Body of pancreas (tissue), 4 donors: Measurements from ENCODE around the gene RMND1. TPM values are rescaled to one million over a fixed set of nuclear protein-coding genes. Genes with fewer than 3 reads are reported as not detected.

Source experiments
- ATAC-seq: fragments of 150-250 bp; one replicate; pipeline ENCODE4 v1.9.1; 2016
- DNase-seq, 4 donors: peaks; one replicate each; pipeline ENCODE4 v3.0.0-alpha.2; 2019
- H3K27ac ChIP-seq, 4 donors: fragments of 200-600 bp; sonication (generic); 1 replicate in 3 of 4; 2 replicates in 1 of 4; pipeline versions ENCODE4 v1.5.1 to v1.6.1; 2016 to 2019; ENCODE audit warnings: mild to moderate bottlenecking in 1 of 4, mixed read lengths in 1 of 4, moderate library complexity in 1 of 4
- H3K27me3 ChIP-seq, 2 donors: fragments of 200-600 bp; sonication (generic); one replicate each; pipeline ENCODE4 v1.6.0; 2016; ENCODE audit warnings: mild to moderate bottlenecking in 1 of 2
- H3K36me3 ChIP-seq, 2 donors: fragments of 200-600 bp; sonication (generic); replicated peaks in 1 of 2; 2 replicates each; pipeline ENCODE4 v1.5.1; 2016; ENCODE audit warnings: low read depth in 2 of 2; ENCODE audit not compliant: insufficient read depth in 1 of 2
- H3K4me1 ChIP-seq: fragments of 200-600 bp; sonication (generic); one replicate; pipeline ENCODE4 v1.6.0; 2016
- H3K4me3 ChIP-seq, 2 donors: fragments of 200-600 bp; sonication (generic); 1 replicate in 1 of 2; 2 replicates in 1 of 2; pipeline ENCODE4 v1.5.1; 2016 to 2019
- H3K9me3 ChIP-seq, 3 donors: fragments of 200-600 bp; sonication (generic); 1 replicate in 2 of 3; 2 replicates in 1 of 3; pipeline ENCODE4 v1.5.1; 2016
- POLR2A ChIP-seq, 3 donors: fragments of 450-650 bp; IDR thresholded peaks; one replicate each; pipeline ENCODE4 v1.6.1; 2016; ENCODE audit warnings: antibody characterized with exemption in 3 of 3, mild to moderate bottlenecking in 2 of 3
- WGBS, 2 donors: methylation state at CpG; one replicate each; pipeline ENCODE4 v1.1.5; 2017; 5-methylcytosine and 5-hydroxymethylcytosine counted together
- intact Hi-C: fragments of 100-400 bp; cut with DNase I; formaldehyde crosslinking; loops from one replicate; pipeline ENCODE4 v1.15.1; 2023
- total RNA-seq, 2 donors: library from RNA; depleted of rRNA; stranded (reverse); fragments of >200 nt; gene quantifications; one replicate each; pipeline ENCODE4 v1.1.0, GENCODE V29; 2016
- TF ChIP-seq, protein P1 (sequence below), 7 experiments: fragments of 450-650 bp in 4 of 7; fragments of 200-600 bp in 3 of 7; sonication (generic) in 3 of 7; IDR thresholded peaks; one replicate each; pipeline ENCODE4 v1.5.1; 2016 to 2019; ENCODE audit warnings: antibody characterized with exemption in 7 of 7

Gene RMND1
- total RNA-seq, 2 donors from 2014 or later, result 6.6 to 10.9 TPM

DNA sequence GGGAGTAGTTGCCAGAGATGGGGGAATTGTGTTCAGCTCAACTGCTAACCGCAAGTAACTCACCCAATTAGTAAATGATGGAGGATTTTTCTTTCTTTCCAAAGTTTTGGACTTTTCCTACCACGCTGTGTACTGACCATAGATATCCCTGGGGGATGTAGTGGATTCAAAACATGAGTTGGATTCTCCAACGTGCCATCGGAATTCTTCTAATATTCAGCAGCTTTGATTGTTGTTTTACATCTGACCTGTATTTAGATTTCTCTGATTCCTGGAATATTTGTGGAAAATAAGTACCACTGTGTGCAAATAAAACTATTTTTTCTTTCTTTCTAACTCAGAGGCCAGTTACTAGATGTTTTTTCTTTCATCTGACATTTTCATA, 43.0 kb upstream of the RMND1 start:
- peak overlapping the region in 1 of 4 donors; percentile 76 for H3K27ac ChIP-seq
- intact Hi-C loops, result no loop called here
- DNase-seq (no peak), ATAC-seq (no peak)
- H3K9me3 ChIP-seq, result no peaks in the 10 kb centered on the region
- no peak for TF ChIP-seq POLR2A (IDR thresholded peaks at IDR 0.05)
- TF ChIP-seq, protein P1, sequence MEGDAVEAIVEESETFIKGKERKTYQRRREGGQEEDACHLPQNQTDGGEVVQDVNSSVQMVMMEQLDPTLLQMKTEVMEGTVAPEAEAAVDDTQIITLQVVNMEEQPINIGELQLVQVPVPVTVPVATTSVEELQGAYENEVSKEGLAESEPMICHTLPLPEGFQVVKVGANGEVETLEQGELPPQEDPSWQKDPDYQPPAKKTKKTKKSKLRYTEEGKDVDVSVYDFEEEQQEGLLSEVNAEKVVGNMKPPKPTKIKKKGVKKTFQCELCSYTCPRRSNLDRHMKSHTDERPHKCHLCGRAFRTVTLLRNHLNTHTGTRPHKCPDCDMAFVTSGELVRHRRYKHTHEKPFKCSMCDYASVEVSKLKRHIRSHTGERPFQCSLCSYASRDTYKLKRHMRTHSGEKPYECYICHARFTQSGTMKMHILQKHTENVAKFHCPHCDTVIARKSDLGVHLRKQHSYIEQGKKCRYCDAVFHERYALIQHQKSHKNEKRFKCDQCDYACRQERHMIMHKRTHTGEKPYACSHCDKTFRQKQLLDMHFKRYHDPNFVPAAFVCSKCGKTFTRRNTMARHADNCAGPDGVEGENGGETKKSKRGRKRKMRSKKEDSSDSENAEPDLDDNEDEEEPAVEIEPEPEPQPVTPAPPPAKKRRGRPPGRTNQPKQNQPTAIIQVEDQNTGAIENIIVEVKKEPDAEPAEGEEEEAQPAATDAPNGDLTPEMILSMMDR (IDR thresholded peaks at IDR 0.05), result no peak
- 31 to 38% methylated on average over 4 of the region's 4 CpGs for WGBS, 2 donors
- H3K27me3 ChIP-seq, result no peaks in the 10 kb centered on the region
- peaks cover 15% of the 10 kb centered on the region for H3K4me1 ChIP-seq
- no peaks in the 10 kb centered on the region for H3K36me3 ChIP-seq
- peak overlapping the region in 1 of 2 donors; percentile 57 for H3K4me3 ChIP-seq

DNA sequence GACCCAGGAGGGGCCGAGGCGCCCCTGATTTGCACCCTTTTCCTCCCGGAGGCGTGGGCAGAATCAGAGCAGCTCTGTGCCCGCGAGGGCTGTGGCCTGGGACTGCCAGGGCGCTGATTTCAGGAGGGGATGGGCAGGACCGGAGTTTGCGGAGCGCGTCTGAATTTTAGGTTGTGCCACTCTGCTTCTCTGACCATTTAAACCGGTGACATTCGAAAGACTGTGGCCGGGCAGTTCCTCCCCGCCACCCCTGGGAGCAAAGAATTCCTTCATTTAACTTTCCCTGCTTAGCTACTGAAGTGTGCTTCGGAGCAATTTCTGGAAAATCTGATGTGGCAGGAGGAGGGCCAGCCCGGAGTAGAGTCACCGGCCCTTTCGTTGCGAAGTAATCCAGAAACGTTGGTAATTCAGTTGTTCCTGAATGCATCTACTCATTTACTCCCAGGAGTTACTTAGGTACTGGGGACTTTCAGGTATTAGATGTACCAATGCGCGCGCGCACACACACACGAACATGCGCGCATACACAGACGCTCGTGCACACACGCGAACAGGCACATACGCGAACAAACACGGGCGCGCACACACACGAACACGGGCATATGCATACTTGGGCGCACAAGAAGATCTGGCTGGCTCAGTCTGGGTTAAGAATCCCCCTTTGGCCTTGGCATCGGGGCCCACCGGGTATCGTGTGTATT, 42.5 kb upstream of the RMND1 start:
- WGBS, 2 donors, result 1 to 3% methylated on average over 18 to 43 of the region's 43 CpGs
- Histone ChIP-seq H3K36me3 (no peaks in the 10 kb centered on the region), H3K27me3 (no peaks in the 10 kb centered on the region), H3K9me3 (no peaks in the 10 kb centered on the region), H3K4me3 (peak overlapping the region in 1 of 2 donors; percentile 57), H3K4me1 (peaks cover 15% of the 10 kb centered on the region), H3K27ac (peak overlapping the region in 3 of 4 donors; percentile 7 to 76 (median 48))
- intact Hi-C loops, result no loop called here
- TF ChIP-seq, protein P1 (IDR thresholded peaks at IDR 0.05), result no peak
- TF ChIP-seq POLR2A (IDR thresholded peaks at IDR 0.05), result no peak
- peak in 2 of 4 donors; percentile 61 to 67 for DNase-seq
- ATAC-seq, result peak; percentile 33

DNA sequence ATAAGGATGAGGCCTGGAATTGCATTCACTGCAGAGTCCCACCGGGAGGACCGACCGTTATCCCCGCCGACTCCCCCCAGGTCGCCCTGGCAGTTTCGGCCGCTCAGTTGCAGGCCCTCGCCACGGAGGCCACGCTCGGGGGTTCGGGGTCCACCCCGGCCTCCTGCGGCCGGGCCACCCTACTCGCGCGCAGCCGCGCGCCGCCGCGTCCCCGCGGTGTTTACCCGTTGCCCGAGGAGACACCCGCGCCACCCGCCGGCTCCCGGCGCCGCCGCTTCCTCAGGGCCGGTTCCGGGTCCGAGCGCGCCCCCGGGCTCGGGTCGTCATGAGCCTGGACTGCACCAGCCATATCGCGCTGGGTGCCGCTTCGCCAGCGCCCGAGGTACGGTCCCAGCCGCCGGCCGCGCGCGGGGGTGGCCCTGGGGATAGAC, 41.9 kb upstream of the RMND1 start, which contains the start of gene CCDC170:
Gene CCDC170, plus strand, starts transcription at position 214 of the 431 bp plus-strand sequence. Its CDS starts 112 bp downstream, at position 326.
- peak within 1 kb of the TSS in 3 of 4 donors; percentile 7 to 76 (median 48) for H3K27ac ChIP-seq
- peaks cover 15% of the 10 kb centered on the region for H3K4me1 ChIP-seq
- peak; percentile 23 for ATAC-seq
- peak in 3 of 4 donors; percentile 14 to 43 (median 36) for DNase-seq
- no peaks in the 10 kb centered on the region for H3K36me3 ChIP-seq
- peak within 1 kb of the TSS in 1 of 2 donors; percentile 57 for H3K4me3 ChIP-seq
- no peaks in the 10 kb centered on the region for H3K27me3 ChIP-seq
- TF ChIP-seq POLR2A (IDR thresholded peaks at IDR 0.05), result no peak
- TF ChIP-seq, protein P1 (IDR thresholded peaks at IDR 0.05), result no peak
- no peaks in the 10 kb centered on the region for H3K9me3 ChIP-seq
- 1% methylated on average over 55 of the region's 58 CpGs; no CpG with 5 or more reads in 1 of the 2 donors for WGBS, 2 donors
- intact Hi-C loops, result no loop called here

DNA sequence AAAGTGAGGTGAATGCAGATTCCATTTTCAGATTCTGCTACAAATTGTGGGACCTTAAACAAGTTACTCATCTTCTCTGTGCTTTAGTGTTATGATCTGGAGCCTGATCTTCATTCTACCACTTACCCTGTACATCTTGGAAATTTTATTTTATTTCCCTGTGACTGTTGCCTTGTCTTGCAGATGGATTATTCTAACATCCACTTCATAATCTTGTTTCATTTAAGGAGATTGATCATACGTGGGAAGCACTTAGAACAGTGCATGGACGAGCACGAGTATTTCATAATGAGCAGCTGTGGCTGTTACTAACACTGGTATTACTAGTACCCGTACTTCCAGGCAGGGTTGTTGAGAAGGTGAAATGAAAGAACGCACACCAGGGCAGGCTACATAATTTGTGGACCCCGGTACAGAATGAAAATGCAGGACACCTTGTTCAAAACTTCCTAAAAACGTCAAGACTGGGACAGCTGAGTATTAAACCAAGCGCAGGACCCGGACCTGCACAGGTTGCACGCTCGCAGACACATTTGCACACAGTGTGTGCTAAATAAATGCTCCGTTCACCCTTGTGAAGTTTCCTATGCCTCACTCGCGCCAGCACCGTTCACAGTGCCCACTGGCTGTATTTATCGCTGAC, 41.4 kb upstream of the RMND1 start:
- no peaks in the 10 kb centered on the region for H3K27me3 ChIP-seq
- peak overlapping the region in 2 of 4 donors; percentile 48 to 76 for H3K27ac ChIP-seq
- peak overlapping the region in 1 of 2 donors; percentile 57 for H3K4me3 ChIP-seq
- DNase-seq (no peak), ATAC-seq (peak; percentile 23)
- no peaks in the 10 kb centered on the region for H3K36me3 ChIP-seq
- WGBS, 2 donors, result 42 to 46% methylated on average over 16 of the region's 16 CpGs
- no peaks in the 10 kb centered on the region for H3K9me3 ChIP-seq
- no peak for TF ChIP-seq POLR2A (IDR thresholded peaks at IDR 0.05)
- TF ChIP-seq, protein P1 (IDR thresholded peaks at IDR 0.05), result no peak
- intact Hi-C loops, result no loop called here
- peaks cover 15% of the 10 kb centered on the region for H3K4me1 ChIP-seq
